ENCODE results near the gene CCDC186.

DNA sequence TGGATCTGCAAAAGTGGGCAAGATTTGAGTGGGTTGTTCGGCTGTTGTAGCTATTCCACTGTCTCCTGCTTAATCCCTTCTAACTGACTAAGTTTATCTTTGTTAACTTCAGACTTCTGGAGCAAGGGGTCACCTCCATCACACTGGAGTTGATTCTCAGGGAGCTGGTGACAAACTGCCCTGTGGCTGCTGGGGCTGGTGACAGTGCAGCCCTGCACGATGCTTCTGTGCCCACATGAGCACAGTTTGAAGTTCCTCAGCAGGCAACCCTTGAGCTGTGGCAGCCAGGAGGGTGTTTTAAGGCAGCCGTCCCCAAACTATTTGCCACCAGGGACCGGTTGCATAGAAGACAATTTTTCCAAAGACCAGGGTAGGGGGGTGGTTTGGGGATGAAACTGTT is 89.8 kb downstream of the CCDC186 start:
- TF ChIP-seq POLR2A (IDR thresholded peaks at IDR 0.05): no peak
- TF ChIP-seq, protein P1, sequence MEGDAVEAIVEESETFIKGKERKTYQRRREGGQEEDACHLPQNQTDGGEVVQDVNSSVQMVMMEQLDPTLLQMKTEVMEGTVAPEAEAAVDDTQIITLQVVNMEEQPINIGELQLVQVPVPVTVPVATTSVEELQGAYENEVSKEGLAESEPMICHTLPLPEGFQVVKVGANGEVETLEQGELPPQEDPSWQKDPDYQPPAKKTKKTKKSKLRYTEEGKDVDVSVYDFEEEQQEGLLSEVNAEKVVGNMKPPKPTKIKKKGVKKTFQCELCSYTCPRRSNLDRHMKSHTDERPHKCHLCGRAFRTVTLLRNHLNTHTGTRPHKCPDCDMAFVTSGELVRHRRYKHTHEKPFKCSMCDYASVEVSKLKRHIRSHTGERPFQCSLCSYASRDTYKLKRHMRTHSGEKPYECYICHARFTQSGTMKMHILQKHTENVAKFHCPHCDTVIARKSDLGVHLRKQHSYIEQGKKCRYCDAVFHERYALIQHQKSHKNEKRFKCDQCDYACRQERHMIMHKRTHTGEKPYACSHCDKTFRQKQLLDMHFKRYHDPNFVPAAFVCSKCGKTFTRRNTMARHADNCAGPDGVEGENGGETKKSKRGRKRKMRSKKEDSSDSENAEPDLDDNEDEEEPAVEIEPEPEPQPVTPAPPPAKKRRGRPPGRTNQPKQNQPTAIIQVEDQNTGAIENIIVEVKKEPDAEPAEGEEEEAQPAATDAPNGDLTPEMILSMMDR (IDR thresholded peaks at IDR 0.05): no peak
- TF ChIP-seq EP300 (IDR thresholded peaks at IDR 0.05): no peak
- TF ChIP-seq POLR2AphosphoS5 (IDR thresholded peaks at IDR 0.05): no peak

All from upper lobe of left lung (tissue), 4 donors.